Stimulated activated CD8-positive, alpha-beta memory T cell treated with anti-CD3 and anti-CD28 coated beads, Interleukin-15, amount 100 ng/mL, for 1 hour (primary cell): ENCODE results near the gene PIWIL4.
"Not testable (repeated sequence)": the region's sequence is repeated elsewhere in the genome, so short reads cannot be mapped to it uniquely, and the experiment has no call there.

ENCODE experiments used
- DNase-seq: peaks from one replicate; pipeline ENCODE4 v3.0.0-alpha.2; 2020; ENCODE audit warnings: low read depth

PIWIL4 gene

DNA sequence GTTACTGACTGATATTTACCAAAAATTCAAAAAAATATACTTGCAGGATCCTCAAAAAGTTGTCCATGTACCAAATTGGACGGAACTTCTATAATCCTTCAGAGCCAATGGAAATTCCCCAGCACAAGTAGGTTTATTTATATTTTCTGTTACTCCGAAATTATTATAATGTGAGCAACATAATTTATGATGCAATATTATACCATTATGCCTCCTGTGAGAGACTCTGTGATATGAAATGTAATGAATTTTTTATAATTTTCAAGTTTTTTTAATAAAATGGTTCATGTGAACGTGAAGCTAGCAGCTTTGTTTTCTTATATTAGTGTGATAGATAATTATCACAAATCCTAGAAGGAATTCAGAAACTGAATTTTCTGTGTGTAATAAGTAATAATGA is 18.2 kb downstream of the PIWIL4 start:
- DNase-seq = no peak

DNA sequence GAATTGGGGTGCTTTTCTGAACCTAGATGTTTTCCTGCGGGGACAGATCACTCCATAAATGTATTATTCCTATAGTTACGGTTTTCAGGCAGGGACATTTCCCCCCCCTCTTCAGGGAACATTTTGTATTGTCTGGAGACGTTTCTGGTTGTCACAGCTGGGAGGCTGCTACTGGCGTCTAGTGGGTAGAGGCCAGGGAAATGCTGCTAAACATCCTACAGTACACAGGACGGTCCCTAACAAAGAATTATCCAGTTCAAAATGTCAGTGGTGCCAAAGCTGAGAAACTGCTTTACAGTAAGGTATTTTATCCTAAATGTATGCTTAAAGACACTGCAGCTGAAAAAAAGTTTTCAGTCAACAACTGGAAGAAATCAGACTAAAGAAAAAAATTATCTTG is 19.4 kb downstream of the PIWIL4 start:
- DNase-seq = no peak

GRCh38 chr11:94586978-94587377 is 19.8 kb downstream of the PIWIL4 start:
- DNase-seq = no peak

DNA sequence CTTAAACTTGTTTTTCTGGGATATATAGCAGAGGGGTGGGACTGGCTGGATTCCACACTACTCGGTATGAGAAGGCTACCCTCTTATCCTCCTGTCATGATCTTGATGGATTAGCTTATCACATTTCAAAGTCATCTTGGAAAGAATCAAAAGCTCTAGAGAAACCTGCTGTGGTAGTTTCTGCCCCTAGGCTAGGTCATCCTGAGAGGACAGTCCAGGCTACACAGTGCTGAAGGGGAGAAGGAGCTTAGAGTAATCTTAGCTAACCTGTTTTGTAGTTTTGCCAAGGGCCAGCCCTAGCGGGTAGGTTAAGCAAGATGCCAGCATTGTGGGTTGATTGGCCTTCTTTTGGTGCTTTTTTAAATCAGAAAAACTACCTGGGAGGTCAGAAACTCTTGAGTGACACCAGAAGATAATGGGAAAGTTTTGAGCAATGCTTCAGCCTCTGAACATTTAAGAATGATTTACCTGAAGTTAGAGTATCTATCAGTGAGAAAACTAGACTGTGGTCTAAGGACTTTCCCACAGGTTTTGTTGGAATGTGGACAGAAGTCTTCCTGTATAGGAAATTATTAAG is 21.3 kb downstream of the PIWIL4 start:
- DNase-seq = no peak

GRCh38 chr11:94590352-94591041 is 23.3 kb downstream of the PIWIL4 start:
- no peak for DNase-seq

GRCh38 chr11:94593030-94593429 is 25.9 kb downstream of the PIWIL4 start:
- no peak for DNase-seq

DNA sequence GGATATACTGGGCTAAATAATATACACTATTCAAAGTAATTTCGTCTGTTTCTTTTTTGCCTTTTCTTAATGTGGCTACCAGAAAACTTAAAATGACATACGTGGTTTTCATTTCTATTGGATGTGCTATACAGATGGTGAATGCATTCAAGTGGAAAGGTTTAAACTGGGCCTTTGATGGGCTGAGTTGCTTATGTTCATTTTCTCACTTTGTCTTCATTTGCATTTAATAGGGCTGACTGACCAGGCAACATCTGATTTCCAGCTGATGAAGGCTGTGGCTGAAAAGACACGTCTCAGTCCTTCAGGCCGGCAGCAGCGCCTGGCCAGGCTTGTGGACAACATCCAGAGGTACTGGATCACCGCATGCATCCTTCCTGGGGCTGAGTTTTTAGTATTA is 27.9 kb downstream of the PIWIL4 start:
- DNase-seq = no peak

DNA sequence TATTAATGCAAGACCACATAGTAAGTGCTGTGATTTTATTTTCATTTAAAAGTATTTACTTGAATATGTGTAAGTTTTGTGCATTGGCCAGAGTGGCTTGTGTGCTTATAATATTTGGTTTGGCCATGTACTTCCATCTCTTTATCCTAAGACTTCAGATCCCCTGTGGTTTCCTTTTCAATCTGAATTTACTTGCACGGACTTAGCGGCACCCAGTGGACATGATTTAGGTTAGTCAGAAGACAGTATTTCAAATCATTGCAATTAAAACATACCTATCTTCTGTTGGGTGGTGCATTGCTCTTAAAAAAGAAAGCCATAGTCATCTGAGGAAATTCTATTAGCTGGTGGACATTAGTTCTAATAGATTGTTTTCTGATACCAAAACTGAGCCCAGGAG is 30.7 kb downstream of the PIWIL4 start:
- no peak for DNase-seq

GRCh38 chr11:94599510-94599909 is 32.3 kb downstream of the PIWIL4 start:
- no peak for DNase-seq

GRCh38 chr11:94602430-94603372 is 35.5 kb downstream of the PIWIL4 start:
- DNase-seq = no peak

DNA sequence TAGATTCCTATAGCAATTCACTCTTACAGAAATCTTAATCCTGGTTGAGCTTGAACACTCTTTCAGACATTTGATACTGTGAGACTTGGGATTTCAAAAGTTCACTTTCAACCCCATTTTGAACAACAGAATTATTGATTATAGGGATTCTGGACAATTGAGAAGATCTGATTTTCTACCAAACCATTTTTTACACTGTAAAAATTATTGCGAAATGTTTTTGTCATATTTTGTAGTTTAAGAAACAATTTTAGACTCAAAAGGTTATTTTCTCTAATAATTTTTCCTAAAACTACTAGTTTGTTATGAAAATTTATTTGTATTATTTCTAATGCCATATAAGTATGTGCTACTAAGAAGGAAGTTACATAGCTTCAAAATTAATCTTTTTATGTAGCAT is 36.4 kb downstream of the PIWIL4 start:
- DNase-seq = no peak

GRCh38 chr11:94604482-94604881 is 37.3 kb downstream of the PIWIL4 start:
- DNase-seq = no peak

DNA sequence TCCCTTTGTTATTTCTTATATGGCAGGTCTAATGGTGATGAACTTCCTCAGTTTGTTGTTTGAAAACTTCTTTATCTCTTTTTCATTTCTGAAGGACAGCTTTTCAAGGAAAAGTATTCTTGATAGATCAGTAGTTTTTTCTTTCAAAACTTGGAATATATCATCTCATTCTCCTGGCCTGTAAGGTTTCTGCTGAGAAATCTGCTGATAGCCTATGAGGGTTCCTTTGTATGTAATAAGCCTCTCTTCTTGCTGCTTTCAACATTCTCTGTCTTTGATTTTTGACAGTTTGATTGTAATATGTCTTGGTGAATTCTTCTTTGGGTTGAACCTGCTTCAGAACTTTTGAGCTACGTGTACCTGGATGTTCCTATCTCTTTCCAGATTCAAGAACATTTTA is 46.0 kb downstream of the PIWIL4 start:
- no peak for DNase-seq

DNA sequence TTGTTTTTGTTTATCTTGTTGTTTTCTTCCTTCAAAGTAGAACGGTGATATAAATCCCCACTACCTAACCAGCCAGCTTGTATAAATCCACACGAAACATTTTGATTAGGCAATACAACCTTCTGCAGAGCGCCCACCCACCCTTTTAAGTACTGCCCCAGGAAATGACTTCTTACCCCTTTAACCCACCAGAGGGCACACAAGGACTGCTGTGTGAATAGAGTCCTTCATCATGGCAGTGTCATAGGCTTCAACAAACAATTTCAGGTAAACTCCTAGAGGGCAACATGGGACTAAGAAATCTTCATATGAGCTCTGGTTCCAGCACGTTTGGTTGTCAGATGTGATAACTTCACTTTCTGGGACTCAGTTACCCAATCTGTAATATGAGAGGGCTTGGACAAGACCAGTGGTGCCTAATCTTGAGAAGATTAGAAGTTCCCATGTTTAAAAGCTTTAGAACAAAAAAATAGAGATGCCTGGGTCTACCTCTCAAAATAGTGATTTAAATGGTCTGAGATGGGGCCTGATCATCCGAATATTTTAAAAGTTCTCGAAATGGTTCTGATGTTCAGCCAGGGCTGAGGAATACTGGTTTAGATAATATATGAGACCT is 56.1 kb downstream of the PIWIL4 start:
- peak; percentile 3 for DNase-seq

DNA sequence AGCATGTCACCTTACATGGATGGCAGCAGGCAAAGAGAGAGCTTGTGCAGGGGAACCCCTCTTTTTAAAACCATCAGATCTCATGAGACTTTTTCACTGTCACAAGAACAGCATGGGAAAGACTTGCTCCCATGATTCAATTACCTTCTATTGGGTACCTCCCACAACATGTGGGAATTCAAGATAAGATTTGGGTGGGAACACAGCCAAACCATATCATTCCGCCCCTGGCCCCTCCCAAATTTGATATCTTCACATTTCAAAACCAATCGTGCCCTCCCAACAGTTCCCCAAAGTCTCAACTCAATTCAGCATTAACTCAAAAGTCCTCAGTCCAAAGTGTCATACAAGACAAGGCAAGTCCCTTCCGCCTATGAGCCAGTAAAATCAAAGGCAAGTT is 58.3 kb downstream of the PIWIL4 start:
- DNase-seq = not testable (repeated sequence)

- not testable (repeated sequence) for DNase-seq
Observed at GRCh38 chr11:94627003-94627560, 59.9 kb downstream of the PIWIL4 start.

GRCh38 chr11:94629741-94630140 is 62.6 kb downstream of the PIWIL4 start:
- no peak for DNase-seq

DNA sequence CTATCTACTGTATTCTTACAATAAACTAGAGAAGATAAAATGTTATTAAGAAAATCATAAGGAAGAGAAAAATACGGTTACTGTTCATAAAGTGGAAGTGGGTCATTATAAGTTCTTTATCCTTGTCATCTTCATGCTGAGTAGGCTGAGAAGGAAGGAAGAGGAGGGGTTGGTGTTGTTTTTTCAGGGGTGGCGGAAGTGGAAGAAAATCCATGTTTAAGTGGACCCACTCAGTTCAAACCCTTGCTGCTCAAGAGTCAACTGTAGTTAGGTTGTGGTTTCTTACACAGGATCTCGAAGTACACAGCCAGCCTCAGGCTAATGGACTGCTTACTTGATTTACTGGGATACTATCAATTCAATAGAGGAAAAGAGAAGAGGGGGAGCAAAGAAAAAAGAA is 63.1 kb downstream of the PIWIL4 start:
- DNase-seq = no peak

GRCh38 chr11:94632356-94632755 is 65.2 kb downstream of the PIWIL4 start:
- DNase-seq = no peak

DNA sequence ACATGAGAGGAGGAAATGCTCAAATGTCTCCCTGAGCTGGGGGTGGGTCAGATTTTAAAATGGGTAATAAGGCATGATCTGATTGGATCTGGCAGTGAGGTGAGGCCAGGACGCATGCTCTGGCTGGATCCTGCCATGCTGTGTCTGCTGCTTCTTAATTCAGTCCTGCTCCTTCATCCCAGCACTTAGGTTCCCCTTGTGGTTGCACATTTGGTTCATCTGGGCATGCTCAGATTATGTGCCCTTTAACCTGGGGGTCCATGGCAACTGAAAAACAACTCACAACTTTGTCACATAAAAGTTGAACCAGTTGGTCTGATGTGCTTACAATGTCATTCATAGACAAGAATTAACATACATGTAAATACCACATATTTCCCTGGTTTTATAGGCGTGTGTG is 67.9 kb downstream of the PIWIL4 start:
- DNase-seq = no peak

DNA sequence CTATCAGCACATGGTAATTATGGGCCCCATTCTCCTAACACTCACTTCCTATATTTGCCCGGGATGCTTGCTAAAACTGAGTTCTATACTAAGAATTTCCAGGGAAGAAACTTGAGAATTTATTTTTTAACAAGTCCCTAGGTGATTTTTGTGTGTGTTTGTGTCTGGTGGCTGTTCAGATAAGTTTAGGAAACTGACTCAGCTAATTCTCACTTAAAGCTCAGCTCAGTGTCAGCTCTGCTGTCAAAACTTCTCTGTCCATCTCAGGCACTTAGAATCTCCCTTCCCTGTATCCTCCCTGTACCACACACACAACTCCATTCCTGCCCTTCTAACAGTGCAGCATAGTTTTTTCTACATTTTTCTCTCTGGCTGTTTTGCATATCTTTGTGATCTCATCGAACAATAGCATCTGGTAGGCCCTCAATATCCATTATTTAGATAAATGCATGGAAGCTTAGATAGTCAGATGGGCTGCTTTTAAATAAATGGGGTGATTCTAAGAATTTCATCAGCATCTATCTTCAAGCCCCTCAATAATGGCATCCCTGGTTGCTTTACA is 69.3 kb downstream of the PIWIL4 start:
- no peak for DNase-seq
